Thyroid gland (tissue), 4 donors: Measurements from ENCODE around the gene TIMM8B.

Experiments
- CTCF ChIP-seq, 6 experiments: fragments of 200-600 bp in 3 of 6; fragments of 450-650 bp in 3 of 6; sonication (generic) in 3 of 6; IDR thresholded peaks; one replicate each; pipeline ENCODE4 v1.5.1; 2016 to 2019; ENCODE audit warnings: antibody characterized with exemption in 6 of 6, mild to moderate bottlenecking in 2 of 6, inconsistent platforms in 1 of 6, moderate library complexity in 1 of 6
- POLR2A ChIP-seq, 2 donors: fragments of 450-650 bp; IDR thresholded peaks; one replicate each; pipeline ENCODE4 v1.6.1; 2017; ENCODE audit warnings: antibody characterized with exemption in 2 of 2, mild to moderate bottlenecking in 2 of 2, moderate library complexity in 1 of 2

DNA sequence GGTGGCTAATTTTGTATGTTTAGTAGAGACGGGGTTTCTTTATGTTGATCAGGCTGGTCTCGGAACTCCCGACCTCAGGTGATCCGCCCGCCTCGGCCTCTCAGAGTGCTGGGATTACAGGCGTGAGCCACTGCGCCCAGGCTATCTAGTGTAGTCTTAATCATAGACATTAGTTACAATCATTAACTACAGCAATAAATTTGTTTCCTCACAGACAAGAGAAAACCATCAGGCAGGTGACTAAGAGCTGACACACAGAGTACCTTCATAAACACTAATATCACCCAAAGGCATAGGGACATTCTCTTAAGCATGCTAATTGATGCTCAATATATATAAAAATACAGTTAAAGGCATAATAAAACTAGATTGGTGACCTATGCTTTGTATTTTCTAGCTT is 19.5 kb upstream of the TIMM8B start:
- TF ChIP-seq CTCF (IDR thresholded peaks at IDR 0.05) (no peak), POLR2A (IDR thresholded peaks at IDR 0.05) (no peak)
